GM18505 (cell line): Measurements from ENCODE around the gene PARVB.

Experiments
- ATAC-seq: cut with Tn5 transposase; IDR thresholded peaks from one replicate; pipeline ENCODE4 v1.9.1; 2021; ENCODE audit not compliant: unreplicated experiment
- POLR2A ChIP-seq: IDR thresholded peaks from 4 replicates; pipeline ENCODE4 v1.6.1; 2011; ENCODE audit warnings: borderline replicate concordance; ENCODE audit not compliant: insufficient read depth, insufficient read length; ENCODE audit errors: extremely low read depth

PARVB gene

GRCh38 chr22:44024288-44024921 is at the start of gene PARVB:
Gene PARVB, plus strand, starts transcription at chr22:44024302. Its CDS starts 38 bp downstream, at chr22:44024340.
- ATAC-seq: no peak
- TF ChIP-seq POLR2A: peak; percentile 55

- ATAC-seq: no peak
- no peak for TF ChIP-seq POLR2A
These were observed 49.1 kb upstream of the PARVB start for GRCh38 chr22:43975041-43975440.

GRCh38 chr22:43976861-43977795 is 47.0 kb upstream of the PARVB start:
- TF ChIP-seq POLR2A: no peak

GRCh38 chr22:43978558-43978957 is 45.5 kb upstream of the PARVB start:
- TF ChIP-seq POLR2A: no peak
- ATAC-seq: no peak

More at GRCh38 chr22:43976861-43977795, 47.0 kb upstream of the PARVB start:
- ATAC-seq: no peak

- no peak for TF ChIP-seq POLR2A
- no peak for ATAC-seq
These were observed 43.5 kb upstream of the PARVB start for GRCh38 chr22:43980579-43980978.

GRCh38 chr22:43980996-43981395 is 43.1 kb upstream of the PARVB start:
- ATAC-seq: no peak

GRCh38 chr22:43983808-43984207 is 40.3 kb upstream of the PARVB start:
- TF ChIP-seq POLR2A: no peak

More at GRCh38 chr22:43980996-43981395, 43.1 kb upstream of the PARVB start:
- TF ChIP-seq POLR2A: no peak

GRCh38 chr22:43985532-43985931 is 38.6 kb upstream of the PARVB start:
- no peak for ATAC-seq
- no peak for TF ChIP-seq POLR2A

More at GRCh38 chr22:43983808-43984207, 40.3 kb upstream of the PARVB start:
- no peak for ATAC-seq

GRCh38 chr22:43988116-43988820 is 35.8 kb upstream of the PARVB start:
- TF ChIP-seq POLR2A: no peak
- no peak for ATAC-seq

- no peak for TF ChIP-seq POLR2A
- ATAC-seq: no peak
These were observed 35.1 kb upstream of the PARVB start for GRCh38 chr22:43988960-43989359.

- TF ChIP-seq POLR2A: no peak
- ATAC-seq: no peak
These were observed 34.1 kb upstream of the PARVB start for GRCh38 chr22:43990044-43990443.

GRCh38 chr22:43991316-43992020 is 32.6 kb upstream of the PARVB start:
- TF ChIP-seq POLR2A: no peak
- no peak for ATAC-seq
